Measurements from ENCODE around the gene PANX3.
A peak's percentile ranks its signal among the peaks of the same experiment; 100 is the strongest.

Gene PANX3

GRCh38 chr11:124618863-124619262, 7.6 kb downstream of the PANX3 start:
- no peak for DNase-seq (ENCODE audit: low read depth)

GRCh38 chr11:124622531-124623451, 11.6 kb downstream of the PANX3 start, which contains the start of gene TBRG1:
TSS of gene TBRG1 (plus strand) at chr11:124622864. CDS start at chr11:124623084, 220 bp downstream.
- DNase-seq (ENCODE audit: low read depth) = peak; percentile 75

- DNase-seq (ENCODE audit: low read depth) = no peak
Measured at GRCh38 chr11:124623861-124624525, 12.8 kb downstream of the PANX3 start.

- DNase-seq (ENCODE audit: low read depth) = no peak
Measured at GRCh38 chr11:124625504-124626168, 14.4 kb downstream of the PANX3 start.

- no peak for DNase-seq (ENCODE audit: low read depth)
Measured at GRCh38 chr11:124627546-124627945, 16.3 kb downstream of the PANX3 start.

GRCh38 chr11:124629961-124630360, 18.7 kb downstream of the PANX3 start:
- no peak for DNase-seq (ENCODE audit: low read depth)

GRCh38 chr11:124633355-124633754, 22.1 kb downstream of the PANX3 start:
- DNase-seq (ENCODE audit: low read depth) = no peak

- DNase-seq (ENCODE audit: low read depth) = no peak
Measured at GRCh38 chr11:124635932-124636331, 24.7 kb downstream of the PANX3 start.

GRCh38 chr11:124638500-124638899, 27.3 kb downstream of the PANX3 start:
- no peak for DNase-seq (ENCODE audit: low read depth)

- DNase-seq (ENCODE audit: low read depth) = no peak
Measured at GRCh38 chr11:124639186-124639585, 28.0 kb downstream of the PANX3 start.

GRCh38 chr11:124640666-124641065, 29.4 kb downstream of the PANX3 start:
- no peak for DNase-seq (ENCODE audit: low read depth)

GRCh38 chr11:124642628-124643027, 31.4 kb downstream of the PANX3 start:
- no peak for DNase-seq (ENCODE audit: low read depth)

- DNase-seq (ENCODE audit: low read depth) = no peak
Measured at GRCh38 chr11:124643042-124643604, 31.9 kb downstream of the PANX3 start.

GRCh38 chr11:124643605-124644425, 32.6 kb downstream of the PANX3 start:
- no peak for DNase-seq (ENCODE audit: low read depth)

GRCh38 chr11:124644426-124645280, 33.4 kb downstream of the PANX3 start:
- peak; percentile 6 for DNase-seq (ENCODE audit: low read depth)

GRCh38 chr11:124646148-124646547, 34.9 kb downstream of the PANX3 start:
- no peak for DNase-seq (ENCODE audit: low read depth)

- DNase-seq (ENCODE audit: low read depth) = no peak
Measured at GRCh38 chr11:124648610-124649009, 37.4 kb downstream of the PANX3 start.

- DNase-seq (ENCODE audit: low read depth) = no peak
Measured at GRCh38 chr11:124656774-124657630, 45.8 kb downstream of the PANX3 start.

- DNase-seq (ENCODE audit: low read depth) = no peak
Measured at GRCh38 chr11:124657904-124658303, 46.7 kb downstream of the PANX3 start.
